ELF-1 (cell line): ENCODE results near the gene CPNE5.

Source experiments
- DNase-seq: peaks from one replicate; pipeline ENCODE4 v3.0.0-alpha.2; 2016; ENCODE audit warnings: low read depth, low spot score

CPNE5 gene

DNA sequence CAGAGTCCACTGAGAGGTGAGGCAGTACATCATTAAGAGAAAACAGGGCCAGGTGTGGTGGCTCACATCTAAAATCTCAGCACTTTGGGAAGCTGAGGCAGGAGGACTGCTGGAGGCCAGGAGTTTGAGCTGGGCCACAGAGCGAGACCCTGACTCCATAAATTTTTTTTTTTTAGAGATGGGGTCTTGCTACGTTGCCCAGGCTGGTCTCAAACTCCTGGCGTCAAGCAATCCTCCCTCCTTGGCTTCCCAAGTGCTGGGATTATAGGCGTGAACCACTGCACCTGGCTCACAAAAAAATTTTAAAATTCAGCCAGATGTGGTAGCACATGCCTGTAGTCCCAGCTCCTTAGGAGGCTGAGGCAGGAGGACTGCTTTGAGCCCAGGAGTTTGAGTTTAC is 18.1 kb upstream of the CPNE5 start:
- no peak for DNase-seq

GRCh38 chr6:36856277-36856676 is 17.0 kb upstream of the CPNE5 start:
- no peak for DNase-seq

GRCh38 chr6:36855750-36856149 is 16.5 kb upstream of the CPNE5 start:
- no peak for DNase-seq

DNA sequence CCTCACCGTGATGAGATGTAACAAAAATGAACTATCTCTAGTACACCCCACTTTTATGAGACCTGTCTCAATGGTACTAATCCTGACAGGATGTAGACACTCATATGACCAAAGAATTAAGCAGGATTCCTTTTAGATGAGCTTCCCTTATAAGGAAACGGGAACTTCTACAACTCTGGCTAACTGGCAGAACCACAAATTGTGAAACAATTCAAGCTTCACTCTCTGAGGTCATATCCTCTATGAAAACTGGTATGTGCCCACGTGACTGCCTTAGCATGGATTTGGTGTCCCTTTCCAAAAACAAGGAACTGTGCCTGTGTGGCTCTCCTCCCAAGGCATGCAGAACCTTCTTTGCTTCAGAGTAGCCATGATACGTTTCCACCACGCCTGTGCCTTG is 14.1 kb upstream of the CPNE5 start:
- DNase-seq, result no peak

GRCh38 chr6:36852481-36853147 is 13.4 kb upstream of the CPNE5 start:
- no peak for DNase-seq

GRCh38 chr6:36851626-36852025 is 12.4 kb upstream of the CPNE5 start:
- DNase-seq, result no peak

GRCh38 chr6:36851149-36851614 is 11.9 kb upstream of the CPNE5 start:
- DNase-seq, result peak; percentile 66

- no peak for DNase-seq
These were observed 10.8 kb upstream of the CPNE5 start for GRCh38 chr6:36850021-36850420.

GRCh38 chr6:36848658-36849441 is 9.6 kb upstream of the CPNE5 start:
- peak; percentile 96 for DNase-seq

GRCh38 chr6:36847991-36848390 is 8.7 kb upstream of the CPNE5 start:
- DNase-seq, result no peak

DNA sequence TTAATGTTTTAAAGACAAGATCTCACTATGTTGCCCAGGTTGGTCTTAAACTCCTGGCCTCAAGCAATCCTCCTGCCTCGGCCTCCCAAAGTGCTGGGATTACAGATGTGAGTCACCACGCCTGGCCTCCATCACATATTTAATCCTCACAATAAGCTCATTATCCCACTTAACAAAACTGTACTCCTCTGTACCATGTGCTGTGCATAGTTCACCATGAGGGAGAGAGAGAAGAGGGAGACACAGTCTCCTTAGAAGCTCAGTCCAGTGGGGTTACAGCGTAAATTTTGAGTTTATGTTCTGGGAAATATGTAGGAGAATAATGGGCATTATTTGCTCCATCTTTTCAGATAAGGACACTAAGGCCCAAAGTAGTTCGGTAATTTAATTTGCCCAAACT is 7.9 kb upstream of the CPNE5 start:
- DNase-seq, result no peak

GRCh38 chr6:36845233-36845632 is 6.0 kb upstream of the CPNE5 start:
- DNase-seq, result no peak

GRCh38 chr6:36844232-36845170 is 5.3 kb upstream of the CPNE5 start:
- no peak for DNase-seq

- DNase-seq, result no peak
These were observed 3.9 kb upstream of the CPNE5 start for GRCh38 chr6:36843170-36843569.

- DNase-seq, result no peak
These were observed 2.5 kb upstream of the CPNE5 start for GRCh38 chr6:36841756-36842155.

GRCh38 chr6:36840432-36841403 is 1.5 kb upstream of the CPNE5 start:
- DNase-seq, result peak; percentile 52

- DNase-seq, result no peak
These were observed 646 bp upstream of the CPNE5 start for GRCh38 chr6:36839749-36840431.

GRCh38 chr6:36837686-36838085 is 1.6 kb downstream of the CPNE5 start:
- DNase-seq, result no peak

DNA sequence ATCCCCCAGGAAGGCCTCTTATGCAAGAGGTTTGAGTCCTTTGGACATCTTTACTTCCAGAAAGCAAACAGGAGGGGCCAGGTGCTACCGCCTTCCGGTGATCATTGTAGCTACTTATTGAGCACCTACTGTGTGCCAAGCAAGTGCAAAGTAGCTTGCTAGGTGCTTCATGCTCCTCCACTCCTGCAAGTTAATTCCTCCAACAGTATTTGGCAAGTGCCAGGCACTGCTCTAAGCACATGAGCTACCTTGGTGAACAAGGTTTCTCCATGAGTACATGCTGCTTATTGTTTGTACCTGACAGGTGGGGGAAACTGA is 2.3 kb downstream of the CPNE5 start:
- DNase-seq, result no peak
